SK-N-SH treated with all-trans-retinoic acid at 6 μM for 48 hours (cell line): ENCODE results near the gene C19orf81.

Experiments
- ATAC-seq: fragments of 200-7000 bp; cut with Tn5 transposase; 3 replicates; pipeline ENCODE4 v1.9.1; 2020; ENCODE audit warnings: mild to moderate bottlenecking, moderate library complexity
- ARNTL ChIP-seq: fragments of 450-650 bp; formaldehyde crosslinking; IDR thresholded peaks from 2 replicates; pipeline ENCODE4 v1.5.0; 2020; ENCODE audit warnings: low read depth, mild to moderate bottlenecking, moderate library complexity, borderline replicate concordance
- BACH2 ChIP-seq: fragments of 250-450 bp; sonication (Bioruptor Pico); IDR thresholded peaks from 2 replicates; pipeline ENCODE4 v1.9.0; 2021; ENCODE audit warnings: mild to moderate bottlenecking, borderline replicate concordance
- CREB5 ChIP-seq: fragments of 250-450 bp; sonication (Bioruptor Pico); IDR thresholded peaks from 2 replicates; pipeline ENCODE4 v1.5.1; 2020; ENCODE audit warnings: low read depth, mild to moderate bottlenecking, moderate library complexity
- CSDC2 ChIP-seq: fragments of 250-450 bp; sonication (Bioruptor Pico); IDR thresholded peaks from 2 replicates; pipeline ENCODE4 v1.5.0; 2020; ENCODE audit warnings: mild to moderate bottlenecking, moderate library complexity
- ESRRG ChIP-seq: fragments of 250-450 bp; sonication (Bioruptor Pico); IDR thresholded peaks from 2 replicates; pipeline ENCODE4 v1.6.1; 2021; ENCODE audit warnings: mild to moderate bottlenecking
- GLIS3 ChIP-seq: fragments of 250-450 bp; sonication (Bioruptor Pico); IDR thresholded peaks from 2 replicates; pipeline ENCODE4 v1.5.0; 2020; ENCODE audit warnings: mild to moderate bottlenecking, moderate library complexity
- ISL1 ChIP-seq: fragments of 250-450 bp; sonication (Bioruptor Pico); IDR thresholded peaks from 2 replicates; pipeline ENCODE4 v2.1.2; 2022; ENCODE audit warnings: mild to moderate bottlenecking, moderate library complexity
- OSR1 ChIP-seq: fragments of 250-450 bp; sonication (Bioruptor Pico); IDR thresholded peaks from 2 replicates; pipeline ENCODE4 v1.8.0; 2022; ENCODE audit warnings: moderate library complexity, mild to moderate bottlenecking, inconsistent platforms
- POU6F1 ChIP-seq: fragments of 250-450 bp; sonication (Bioruptor Pico); IDR thresholded peaks from 2 replicates; pipeline ENCODE4 v1.8.0; 2021; ENCODE audit warnings: low read depth, mild to moderate bottlenecking, moderate library complexity, borderline replicate concordance
- PPARA ChIP-seq: fragments of 250-450 bp; sonication (Bioruptor Pico); IDR thresholded peaks from 2 replicates; pipeline ENCODE4 v1.5.0; 2020; ENCODE audit warnings: mild to moderate bottlenecking, borderline replicate concordance
- TCF4 ChIP-seq: fragments of 250-450 bp; sonication (Bioruptor Pico); IDR thresholded peaks from 2 replicates; pipeline ENCODE4 v1.8.0; 2021; ENCODE audit warnings: mild to moderate bottlenecking, moderate library complexity, borderline replicate concordance
- TOX ChIP-seq: fragments of 250-450 bp; sonication (Bioruptor Pico); IDR thresholded peaks from 2 replicates; pipeline ENCODE4 v1.8.0; 2021; ENCODE audit warnings: mild to moderate bottlenecking, moderate library complexity, borderline replicate concordance
- TSHZ2 ChIP-seq: fragments of 250-450 bp; sonication (Bioruptor Pico); IDR thresholded peaks from 2 replicates; pipeline ENCODE4 v1.5.0; 2020; ENCODE audit warnings: mild to moderate bottlenecking, moderate library complexity
- ZC3H10 ChIP-seq: fragments of 250-450 bp; sonication (Bioruptor Pico); IDR thresholded peaks from 2 replicates; pipeline ENCODE4 v1.5.1; 2021; ENCODE audit warnings: mild to moderate bottlenecking, moderate library complexity
- ZFP30 ChIP-seq: fragments of 450-650 bp; formaldehyde crosslinking; IDR thresholded peaks from 2 replicates; pipeline ENCODE4 v1.5.0; 2022; ENCODE audit warnings: mild to moderate bottlenecking, moderate library complexity
- ZNF565 ChIP-seq: fragments of 450-650 bp; formaldehyde crosslinking; conservative IDR thresholded peaks from 2 replicates; pipeline ENCODE4 v1.5.0; 2020; ENCODE audit warnings: low read depth, mild to moderate bottlenecking, moderate library complexity
- ZNF70 ChIP-seq: fragments of 450-650 bp; formaldehyde crosslinking; IDR thresholded peaks from 2 replicates; pipeline ENCODE4 v1.5.0; 2020; ENCODE audit warnings: mild to moderate bottlenecking, moderate library complexity
- ZNF8 ChIP-seq: fragments of 450-650 bp; formaldehyde crosslinking; IDR thresholded peaks from 2 replicates; pipeline ENCODE4 v1.5.0; 2020; ENCODE audit warnings: mild to moderate bottlenecking, moderate library complexity
- TF ChIP-seq, protein P1 (sequence below): fragments of 250-450 bp; sonication (Bioruptor Pico); IDR thresholded peaks from 2 replicates; pipeline ENCODE4 v1.8.0; 2020; ENCODE audit warnings: mild to moderate bottlenecking, moderate library complexity, borderline replicate concordance
- TF ChIP-seq, protein P2 (sequence below): fragments of 250-450 bp; sonication (Bioruptor Pico); IDR thresholded peaks from 2 replicates; pipeline ENCODE4 v1.5.1; 2021; ENCODE audit warnings: mild to moderate bottlenecking, moderate library complexity

Gene C19orf81

GRCh38 chr19:50602089-50602422 is 47.2 kb upstream of the C19orf81 start:
- TF ChIP-seq PPARA (CRISPR knock-in tag) (no peak), ZC3H10 (CRISPR knock-in tag) (no peak), TSHZ2 (CRISPR knock-in tag) (no peak), BACH2 (CRISPR knock-in tag) (no peak), OSR1 (CRISPR knock-in tag) (no peak), ESRRG (CRISPR knock-in tag) (no peak), ZNF565 (CRISPR knock-in tag) (no peak), ZFP30 (CRISPR knock-in tag) (no peak), POU6F1 (CRISPR knock-in tag) (no peak), TCF4 (CRISPR knock-in tag) (no peak), ISL1 (CRISPR knock-in tag) (no peak), GLIS3 (CRISPR knock-in tag) (no peak), ARNTL (CRISPR knock-in tag) (no peak)
- TF ChIP-seq, protein P1, sequence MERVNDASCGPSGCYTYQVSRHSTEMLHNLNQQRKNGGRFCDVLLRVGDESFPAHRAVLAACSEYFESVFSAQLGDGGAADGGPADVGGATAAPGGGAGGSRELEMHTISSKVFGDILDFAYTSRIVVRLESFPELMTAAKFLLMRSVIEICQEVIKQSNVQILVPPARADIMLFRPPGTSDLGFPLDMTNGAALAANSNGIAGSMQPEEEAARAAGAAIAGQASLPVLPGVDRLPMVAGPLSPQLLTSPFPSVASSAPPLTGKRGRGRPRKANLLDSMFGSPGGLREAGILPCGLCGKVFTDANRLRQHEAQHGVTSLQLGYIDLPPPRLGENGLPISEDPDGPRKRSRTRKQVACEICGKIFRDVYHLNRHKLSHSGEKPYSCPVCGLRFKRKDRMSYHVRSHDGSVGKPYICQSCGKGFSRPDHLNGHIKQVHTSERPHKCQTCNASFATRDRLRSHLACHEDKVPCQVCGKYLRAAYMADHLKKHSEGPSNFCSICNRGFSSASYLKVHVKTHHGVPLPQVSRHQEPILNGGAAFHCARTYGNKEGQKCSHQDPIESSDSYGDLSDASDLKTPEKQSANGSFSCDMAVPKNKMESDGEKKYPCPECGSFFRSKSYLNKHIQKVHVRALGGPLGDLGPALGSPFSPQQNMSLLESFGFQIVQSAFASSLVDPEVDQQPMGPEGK (CRISPR knock-in tag) = no peak
- no peak for ATAC-seq

GRCh38 chr19:50602496-50602895 is 46.7 kb upstream of the C19orf81 start:
- TF ChIP-seq, protein P2, sequence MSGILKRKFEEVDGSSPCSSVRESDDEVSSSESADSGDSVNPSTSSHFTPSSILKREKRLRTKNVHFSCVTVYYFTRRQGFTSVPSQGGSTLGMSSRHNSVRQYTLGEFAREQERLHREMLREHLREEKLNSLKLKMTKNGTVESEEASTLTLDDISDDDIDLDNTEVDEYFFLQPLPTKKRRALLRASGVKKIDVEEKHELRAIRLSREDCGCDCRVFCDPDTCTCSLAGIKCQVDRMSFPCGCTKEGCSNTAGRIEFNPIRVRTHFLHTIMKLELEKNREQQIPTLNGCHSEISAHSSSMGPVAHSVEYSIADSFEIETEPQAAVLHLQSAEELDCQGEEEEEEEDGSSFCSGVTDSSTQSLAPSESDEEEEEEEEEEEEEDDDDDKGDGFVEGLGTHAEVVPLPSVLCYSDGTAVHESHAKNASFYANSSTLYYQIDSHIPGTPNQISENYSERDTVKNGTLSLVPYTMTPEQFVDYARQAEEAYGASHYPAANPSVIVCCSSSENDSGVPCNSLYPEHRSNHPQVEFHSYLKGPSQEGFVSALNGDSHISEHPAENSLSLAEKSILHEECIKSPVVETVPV = no peak
- TF ChIP-seq CREB5 (CRISPR knock-in tag) = no peak
- TF ChIP-seq, protein P1 (CRISPR knock-in tag) = no peak
- TF ChIP-seq ZC3H10 (CRISPR knock-in tag) = no peak
- no peak for TF ChIP-seq CSDC2 (CRISPR knock-in tag)
- TF ChIP-seq OSR1 (CRISPR knock-in tag) = no peak
- TF ChIP-seq TOX (CRISPR knock-in tag) = no peak
- no peak for TF ChIP-seq GLIS3 (CRISPR knock-in tag)
- ATAC-seq = no peak

DNA sequence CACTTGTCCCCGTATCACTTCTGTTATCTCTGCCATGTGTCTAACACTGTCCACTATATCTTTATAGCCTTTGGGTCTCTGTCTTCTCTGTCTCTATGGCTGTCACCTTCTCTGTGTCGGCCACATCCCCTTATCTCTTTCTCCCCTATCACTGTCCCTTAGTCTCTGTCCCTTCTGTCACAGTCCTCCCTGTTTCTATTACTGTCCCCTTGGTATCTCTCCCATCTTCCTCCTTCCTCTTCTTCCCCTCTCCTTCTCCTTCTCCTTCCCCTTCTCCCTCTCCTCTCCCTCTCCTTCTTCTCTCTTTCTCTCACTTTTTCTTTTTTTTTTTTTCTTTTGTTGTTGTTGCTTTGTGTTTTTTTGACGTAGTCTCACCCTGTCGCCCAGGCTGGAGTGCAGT is 46.3 kb upstream of the C19orf81 start:
- no peak for ATAC-seq
- TF ChIP-seq ZNF70 (CRISPR knock-in tag) = no peak
- TF ChIP-seq ZFP30 (CRISPR knock-in tag) = no peak
- no peak for TF ChIP-seq CSDC2 (CRISPR knock-in tag)
- TF ChIP-seq OSR1 (CRISPR knock-in tag) = no peak
- TF ChIP-seq ISL1 (CRISPR knock-in tag) = no peak
- TF ChIP-seq, protein P2 = no peak
- no peak for TF ChIP-seq ZNF565 (CRISPR knock-in tag)
- no peak for TF ChIP-seq ZNF8
- TF ChIP-seq ARNTL (CRISPR knock-in tag) = no peak
- TF ChIP-seq TSHZ2 (CRISPR knock-in tag) = no peak
- TF ChIP-seq BACH2 (CRISPR knock-in tag) = no peak
